Gastroesophageal sphincter (tissue), 3 donors: ENCODE measurements around the gene USP54.

Experiments
- POLR2A ChIP-seq, 2 donors: fragments of 450-650 bp; IDR thresholded peaks; one replicate each; pipeline ENCODE4 v1.6.1; 2017; ENCODE audit warnings: antibody characterized with exemption in 2 of 2, mild to moderate bottlenecking in 2 of 2, moderate library complexity in 1 of 2
- POLR2AphosphoS5 ChIP-seq: sonication (generic); formaldehyde crosslinking; IDR thresholded peaks from one replicate; pipeline ENCODE4 v1.6.1; 2017; ENCODE audit warnings: antibody characterized with exemption
- TF ChIP-seq, protein P1 (sequence below), 4 experiments: fragments of 200-600 bp in 2 of 4; fragments of 450-650 bp in 2 of 4; sonication (generic) in 1 of 4; IDR thresholded peaks; one replicate each; pipeline ENCODE4 v1.5.1; 2017 to 2019; ENCODE audit warnings: antibody characterized with exemption in 4 of 4, mild to moderate bottlenecking in 2 of 4, moderate library complexity in 2 of 4

DNA sequence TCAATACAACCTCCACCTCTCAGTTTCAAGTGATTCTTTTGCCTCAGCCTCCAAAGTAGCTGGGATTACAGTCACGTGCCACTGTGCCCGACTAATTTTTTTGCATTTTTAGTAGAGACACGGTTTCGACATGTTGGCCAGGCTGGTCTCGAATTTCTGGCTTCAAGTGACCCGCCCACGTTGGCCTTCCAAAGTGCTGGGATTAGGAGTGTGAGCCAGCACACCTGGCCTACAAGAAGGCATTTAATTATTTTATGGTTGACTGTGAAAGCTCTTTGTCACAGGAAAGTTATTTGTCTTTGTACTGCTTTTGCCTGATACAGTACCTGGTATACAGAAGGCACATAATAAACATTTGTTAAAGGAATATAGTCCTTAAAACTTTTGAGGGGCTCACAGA lies 37.3 kb upstream of the USP54 start:
- no peak for TF ChIP-seq POLR2A (IDR thresholded peaks at IDR 0.05)
- TF ChIP-seq POLR2AphosphoS5: no peak
- TF ChIP-seq, protein P1, sequence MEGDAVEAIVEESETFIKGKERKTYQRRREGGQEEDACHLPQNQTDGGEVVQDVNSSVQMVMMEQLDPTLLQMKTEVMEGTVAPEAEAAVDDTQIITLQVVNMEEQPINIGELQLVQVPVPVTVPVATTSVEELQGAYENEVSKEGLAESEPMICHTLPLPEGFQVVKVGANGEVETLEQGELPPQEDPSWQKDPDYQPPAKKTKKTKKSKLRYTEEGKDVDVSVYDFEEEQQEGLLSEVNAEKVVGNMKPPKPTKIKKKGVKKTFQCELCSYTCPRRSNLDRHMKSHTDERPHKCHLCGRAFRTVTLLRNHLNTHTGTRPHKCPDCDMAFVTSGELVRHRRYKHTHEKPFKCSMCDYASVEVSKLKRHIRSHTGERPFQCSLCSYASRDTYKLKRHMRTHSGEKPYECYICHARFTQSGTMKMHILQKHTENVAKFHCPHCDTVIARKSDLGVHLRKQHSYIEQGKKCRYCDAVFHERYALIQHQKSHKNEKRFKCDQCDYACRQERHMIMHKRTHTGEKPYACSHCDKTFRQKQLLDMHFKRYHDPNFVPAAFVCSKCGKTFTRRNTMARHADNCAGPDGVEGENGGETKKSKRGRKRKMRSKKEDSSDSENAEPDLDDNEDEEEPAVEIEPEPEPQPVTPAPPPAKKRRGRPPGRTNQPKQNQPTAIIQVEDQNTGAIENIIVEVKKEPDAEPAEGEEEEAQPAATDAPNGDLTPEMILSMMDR (IDR thresholded peaks at IDR 0.05): no peak
